NOMO-1 treated with DMSO at 0.1 percent for 48 hours (cell line): ENCODE data around the gene LPCAT1.
"Not testable (repeated sequence)": the region's sequence is repeated elsewhere in the genome, so short reads cannot be mapped to it uniquely, and the experiment has no call there.

Source experiments
- DNase-seq: peaks from one replicate; lab custom pipeline; 2025; ENCODE audit not compliant: unreplicated experiment; lab: John Stamatoyannopoulos, UW

Gene LPCAT1

GRCh38 chr5:1431021-1431811, 92.5 kb downstream of the LPCAT1 start:
- DNase-seq = no peak

GRCh38 chr5:1430121-1430795, 93.5 kb downstream of the LPCAT1 start:
- DNase-seq = no peak

DNA sequence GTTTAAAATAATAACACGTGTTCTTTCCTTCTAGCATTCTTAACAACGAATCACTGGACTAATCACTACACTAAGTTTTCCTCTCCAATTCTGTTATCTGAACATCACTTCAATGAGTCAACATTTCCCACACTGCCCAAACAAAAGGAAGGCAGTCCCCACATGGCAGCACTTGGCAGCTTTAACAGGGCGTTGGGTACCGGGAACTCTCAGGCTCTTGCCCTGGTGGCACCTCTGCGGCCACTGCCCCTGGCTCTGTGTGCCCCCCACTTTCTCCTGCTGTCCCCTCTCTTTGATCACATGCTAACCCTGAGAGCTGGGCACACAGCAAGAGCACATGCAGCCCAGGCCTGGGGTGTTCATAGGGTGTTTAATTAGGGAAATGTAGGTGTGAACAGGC, 94.3 kb downstream of the LPCAT1 start:
- no peak for DNase-seq

- DNase-seq = no peak
Measured at GRCh38 chr5:1429066-1429465, 94.7 kb downstream of the LPCAT1 start.

GRCh38 chr5:1428107-1428506, 95.7 kb downstream of the LPCAT1 start:
- DNase-seq = no peak

- DNase-seq = no peak
Measured at GRCh38 chr5:1424716-1425115, 99.0 kb downstream of the LPCAT1 start.

GRCh38 chr5:1423901-1424603, 99.7 kb downstream of the LPCAT1 start:
- DNase-seq = no peak

DNA sequence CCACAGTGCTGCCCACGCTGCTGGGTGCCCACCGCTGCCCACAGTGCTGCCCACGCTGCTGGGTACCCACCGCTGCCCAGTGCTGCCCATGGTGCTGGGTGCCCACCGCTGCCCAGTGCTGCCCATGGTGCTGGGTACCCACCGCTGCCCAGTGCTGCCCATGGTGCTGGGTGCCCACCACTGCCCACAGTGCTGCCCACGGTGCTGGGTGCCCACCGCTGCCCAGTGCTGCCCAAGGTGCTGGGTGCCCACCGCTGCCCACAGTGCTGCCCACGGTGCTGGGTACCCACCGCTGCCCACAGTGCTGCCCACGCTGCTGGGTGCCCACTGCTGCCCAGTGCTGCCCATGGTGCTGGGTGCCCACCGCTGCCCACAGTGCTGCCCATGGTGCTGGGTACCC, 101.2 kb downstream of the LPCAT1 start:
- DNase-seq = not testable (repeated sequence)

DNA sequence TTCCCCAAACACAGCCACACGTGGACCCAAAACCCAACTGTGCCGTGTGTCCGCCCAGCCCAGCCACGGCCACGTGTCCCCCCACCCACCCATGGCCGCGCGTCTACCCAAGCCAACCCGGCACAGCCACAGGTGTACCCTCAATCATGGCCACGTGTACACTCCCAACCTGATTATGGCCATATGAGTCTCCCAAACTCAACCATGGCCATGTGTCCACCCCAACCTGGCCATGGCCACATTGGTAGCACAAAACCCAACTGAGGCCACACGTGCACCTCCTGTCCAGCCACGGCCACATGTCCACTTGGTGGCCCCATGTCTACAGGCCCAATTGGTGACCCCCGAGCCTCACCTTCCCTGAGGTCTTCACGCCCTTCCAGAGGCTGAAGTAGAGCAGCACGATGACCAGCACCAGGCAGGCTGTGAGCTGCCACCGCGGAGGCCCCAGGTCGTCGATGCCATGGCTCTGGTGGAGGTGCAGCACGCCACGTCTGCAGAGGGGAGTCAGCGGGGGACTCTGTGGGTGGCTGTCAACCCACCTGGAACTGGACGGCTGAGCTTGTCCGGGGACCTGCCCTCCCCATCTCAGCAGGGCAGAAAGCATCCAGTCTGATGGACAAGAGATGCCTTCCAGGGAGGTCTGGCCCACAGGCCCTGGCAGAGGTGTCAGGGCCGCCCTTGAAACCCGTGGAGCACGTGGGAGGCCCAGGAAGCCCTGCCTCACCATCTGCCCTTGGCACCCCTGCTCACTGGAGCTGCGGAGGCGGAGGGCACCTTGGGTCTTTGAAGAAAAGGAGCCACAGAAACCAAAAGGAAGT, 102.0 kb downstream of the LPCAT1 start:
- no peak for DNase-seq

DNA sequence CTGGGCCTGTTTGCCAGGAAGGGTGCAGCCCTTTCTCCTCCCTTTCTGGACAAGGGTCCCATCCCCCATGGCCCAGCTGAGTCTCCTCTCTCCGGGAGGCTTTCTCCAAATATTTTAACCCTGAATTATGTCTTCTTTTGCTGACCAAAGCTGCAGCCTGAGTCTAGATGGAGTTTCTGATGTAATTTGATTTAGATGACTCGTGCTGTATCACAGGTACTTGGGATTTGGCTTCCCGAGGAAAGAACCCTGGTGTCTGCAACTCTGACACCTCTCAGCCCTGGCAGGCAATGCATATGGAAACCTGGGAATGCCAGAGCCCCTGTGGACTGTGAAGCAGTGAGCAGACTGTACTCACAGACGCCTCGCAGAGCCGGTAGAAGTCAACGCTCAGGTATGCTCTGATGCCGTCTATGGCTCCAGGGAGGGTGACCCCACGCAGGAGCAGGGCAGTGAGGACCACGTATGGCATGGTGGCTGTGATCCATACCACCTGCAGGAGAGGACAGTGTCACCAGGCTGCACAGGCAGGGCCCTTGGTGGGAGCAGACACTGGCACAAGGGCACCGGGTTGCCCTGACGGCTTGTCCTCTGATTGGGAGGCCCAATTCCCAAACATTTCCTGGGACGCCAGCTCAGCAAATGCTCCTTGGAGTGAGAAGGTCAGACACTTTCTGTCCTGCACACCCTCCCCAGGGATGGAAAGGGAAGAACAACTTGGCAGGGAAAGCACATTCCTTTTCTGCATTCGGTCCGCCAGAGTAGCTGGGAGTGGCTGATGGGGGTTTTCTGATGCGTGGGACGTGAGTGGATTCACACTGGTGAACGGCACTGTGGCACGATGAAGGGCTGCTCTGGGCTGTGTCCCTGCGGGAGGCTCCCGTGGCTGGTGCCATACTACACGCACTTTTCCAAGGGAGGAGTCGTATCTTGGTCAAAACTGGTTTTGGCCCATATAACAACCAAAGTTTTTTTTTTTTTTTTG, 103.3 kb downstream of the LPCAT1 start:
- DNase-seq = no peak

- DNase-seq = no peak
Measured at GRCh38 chr5:1419476-1420210, 104.1 kb downstream of the LPCAT1 start.

DNA sequence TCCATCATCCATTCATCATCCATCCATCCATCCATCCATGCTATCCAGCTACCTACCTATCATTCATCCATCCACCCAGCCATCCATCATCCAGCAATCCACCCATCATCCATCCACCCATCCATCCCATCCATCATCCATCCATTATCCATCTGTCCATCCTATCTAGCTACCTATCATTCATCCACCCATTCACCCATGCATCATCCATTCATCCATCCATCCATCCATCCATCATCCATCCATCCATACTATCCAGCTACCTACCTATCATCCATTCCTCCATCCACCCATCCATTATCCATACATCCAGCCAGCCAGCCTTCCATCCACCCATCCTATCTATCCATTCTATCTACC, 104.9 kb downstream of the LPCAT1 start:
- no peak for DNase-seq

GRCh38 chr5:1418238-1418920, 105.4 kb downstream of the LPCAT1 start:
- no peak for DNase-seq

- DNase-seq = no peak
Measured at GRCh38 chr5:1417586-1418225, 106.1 kb downstream of the LPCAT1 start.

- no peak for DNase-seq
Measured at GRCh38 chr5:1416856-1417469, 106.8 kb downstream of the LPCAT1 start.

DNA sequence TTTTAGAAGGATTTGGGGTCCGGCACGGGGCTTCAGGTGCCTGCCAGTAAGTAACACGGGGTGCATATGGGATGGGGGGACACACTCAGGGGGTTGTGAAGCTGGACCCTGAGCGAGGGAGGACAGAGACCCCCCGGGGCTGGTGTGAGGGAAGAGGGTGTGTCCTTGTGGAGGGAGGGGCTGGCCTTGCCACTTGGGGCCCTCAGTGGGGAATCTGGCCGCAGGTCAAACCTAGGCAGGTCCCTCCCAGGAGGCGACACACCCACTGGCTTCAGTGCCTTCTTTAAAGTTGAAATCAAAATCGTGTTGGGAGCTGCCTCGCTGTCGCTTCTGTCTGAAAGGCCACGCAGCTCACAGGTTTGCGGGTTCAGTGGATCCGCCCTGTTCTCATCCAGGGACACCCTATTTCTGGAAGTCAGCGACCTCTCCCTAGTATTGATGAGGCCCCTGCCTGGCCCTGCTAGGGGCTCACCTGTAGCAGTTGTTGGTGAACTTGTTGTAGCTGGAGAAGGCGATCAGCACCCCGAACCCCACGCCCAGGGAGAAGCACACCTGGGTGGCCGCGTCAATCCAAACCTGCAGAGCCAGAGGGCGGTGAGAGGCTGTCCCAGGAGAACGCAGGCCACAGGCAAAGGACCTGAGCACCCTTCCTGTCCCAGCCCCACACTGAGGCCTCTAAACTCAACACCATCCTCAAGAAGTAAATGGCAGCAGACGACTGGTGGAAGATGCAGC, 108.0 kb downstream of the LPCAT1 start:
- no peak for DNase-seq

DNA sequence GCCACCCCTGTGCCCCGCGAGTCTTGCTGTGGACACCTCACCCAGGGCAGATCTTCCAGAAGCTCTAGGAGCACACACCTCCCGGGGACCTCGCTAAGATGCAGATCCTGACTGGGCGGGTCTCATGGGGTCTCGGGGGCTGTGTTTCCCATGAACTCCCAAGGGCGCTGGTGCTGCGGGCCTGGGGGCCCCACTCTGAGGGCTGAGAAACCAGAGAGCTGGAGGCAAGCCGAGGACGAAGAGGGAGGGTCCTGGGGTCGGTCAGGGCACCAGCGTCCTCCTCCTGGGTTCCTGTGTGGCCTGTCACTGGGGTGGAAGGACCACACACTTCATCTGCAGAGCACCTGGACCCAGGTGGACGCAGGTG, 108.7 kb downstream of the LPCAT1 start:
- no peak for DNase-seq
